ENCODE data around the gene SPOCK1. TPM values are rescaled to one million over a fixed set of nuclear protein-coding genes. Genes with fewer than 3 reads are reported as not detected.

SPOCK1 gene
- total and polyA plus RNA-seq, 5 experiments from 2014 or later, result not detected

DNA sequence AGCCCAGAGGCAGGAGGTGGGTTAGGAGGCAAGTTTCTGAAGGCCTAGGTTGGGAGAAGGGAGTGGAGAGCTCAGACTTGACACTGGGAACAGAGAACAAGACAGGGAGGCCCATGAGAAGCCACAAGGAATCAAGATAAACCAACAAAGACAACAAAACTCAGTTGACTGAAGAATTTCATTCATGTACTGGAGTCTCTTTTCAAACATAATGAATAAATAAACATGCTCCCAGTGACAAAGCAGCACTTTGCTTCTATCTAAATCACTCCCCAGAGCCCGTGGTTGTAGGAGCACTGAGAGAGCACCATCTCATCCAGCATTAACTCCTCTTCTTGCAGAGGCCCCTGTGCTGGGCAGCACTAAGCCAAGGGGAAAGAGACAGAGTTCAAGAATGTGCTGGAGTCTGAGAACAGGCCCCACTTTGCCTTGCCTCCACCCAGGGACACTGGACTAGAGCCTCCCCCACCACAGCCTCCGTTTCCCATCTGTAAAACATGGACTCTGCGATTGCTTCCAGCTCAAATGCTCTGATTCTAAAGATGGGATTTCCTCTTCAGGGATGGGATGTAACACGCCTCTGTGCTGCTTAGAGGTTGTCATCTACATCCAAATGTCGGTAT is 282.0 kb downstream of the SPOCK1 start:
- H3K9me3 Mint-ChIP-seq, result no peaks in the 10 kb centered on the region
- H3K27ac Mint-ChIP-seq, result no peak overlapping the region
- no peaks in the 10 kb centered on the region for H3K4me1 Mint-ChIP-seq
- ATAC-seq (no peak), DNase-seq (no peak)
- no peak overlapping the region for H3K4me3 Mint-ChIP-seq
- no peaks in the 10 kb centered on the region for H3K36me3 Mint-ChIP-seq
- H3K27me3 Mint-ChIP-seq, result peaks cover 0 to 13% (median 4%) of the 10 kb centered on the region in 5 donors
- POLR2A ChIA-PET, result no interaction called here

DNA sequence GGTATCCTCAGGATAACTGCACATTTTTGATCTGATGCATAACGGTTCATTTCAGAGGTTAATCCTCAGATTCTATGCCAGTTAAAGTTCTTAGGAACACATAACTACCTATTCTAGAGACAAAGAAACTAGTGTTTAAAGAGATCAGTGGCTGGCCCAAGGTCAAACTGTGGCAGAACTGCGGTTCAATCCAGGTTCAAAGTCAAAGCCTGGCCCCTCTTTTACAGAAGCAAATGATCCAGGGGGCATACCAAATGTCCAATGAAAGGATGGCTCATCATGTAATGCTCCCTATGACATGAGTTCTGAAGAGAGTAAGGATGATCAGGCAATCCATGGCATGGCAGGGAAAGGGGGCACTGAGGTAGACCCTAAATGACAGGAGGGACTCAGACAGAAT is 283.3 kb downstream of the SPOCK1 start:
- ATAC-seq (no peak), DNase-seq (no peak)
- POLR2A ChIA-PET, result no interaction called here
- Mint-ChIP-seq H3K4me3 (no peak overlapping the region), H3K27me3 (peaks cover 0 to 13% (median 2%) of the 10 kb centered on the region in 5 donors), H3K27ac (peak overlapping the region in 1 of 10 donors; percentile 2), H3K9me3 (peaks cover 0 to 2% (median 0%) of the 10 kb centered on the region in 9 donors), H3K36me3 (no peaks in the 10 kb centered on the region), H3K4me1 (no peaks in the 10 kb centered on the region)

DNA sequence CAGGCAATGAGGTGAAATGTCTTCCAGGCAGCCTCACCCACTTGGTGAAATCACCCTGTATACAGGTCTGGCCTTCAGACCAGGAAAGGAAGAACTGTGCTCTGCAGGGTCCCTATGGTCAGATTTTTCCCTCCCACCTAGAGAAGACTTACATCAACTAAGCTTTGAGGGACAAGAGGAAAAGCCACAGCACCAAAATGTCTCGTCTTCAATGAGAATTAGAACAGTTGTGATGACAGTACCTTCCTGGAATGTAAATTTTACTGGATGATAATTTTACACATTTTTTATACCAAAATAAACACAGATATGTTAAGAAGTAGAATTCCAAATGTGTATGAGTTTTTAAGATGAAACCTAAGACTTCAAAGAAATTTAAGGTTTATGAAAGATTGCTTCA is 283.9 kb downstream of the SPOCK1 start:
- no peak for ATAC-seq
- Mint-ChIP-seq H3K27me3 (peaks cover 0 to 13% (median 2%) of the 10 kb centered on the region in 5 donors), H3K9me3 (peaks cover 0 to 2% (median 0%) of the 10 kb centered on the region in 9 donors), H3K4me3 (no peak overlapping the region), H3K4me1 (no peaks in the 10 kb centered on the region), H3K36me3 (no peaks in the 10 kb centered on the region), H3K27ac (no peak overlapping the region)
- no peak for DNase-seq
- POLR2A ChIA-PET, result no interaction called here

DNA sequence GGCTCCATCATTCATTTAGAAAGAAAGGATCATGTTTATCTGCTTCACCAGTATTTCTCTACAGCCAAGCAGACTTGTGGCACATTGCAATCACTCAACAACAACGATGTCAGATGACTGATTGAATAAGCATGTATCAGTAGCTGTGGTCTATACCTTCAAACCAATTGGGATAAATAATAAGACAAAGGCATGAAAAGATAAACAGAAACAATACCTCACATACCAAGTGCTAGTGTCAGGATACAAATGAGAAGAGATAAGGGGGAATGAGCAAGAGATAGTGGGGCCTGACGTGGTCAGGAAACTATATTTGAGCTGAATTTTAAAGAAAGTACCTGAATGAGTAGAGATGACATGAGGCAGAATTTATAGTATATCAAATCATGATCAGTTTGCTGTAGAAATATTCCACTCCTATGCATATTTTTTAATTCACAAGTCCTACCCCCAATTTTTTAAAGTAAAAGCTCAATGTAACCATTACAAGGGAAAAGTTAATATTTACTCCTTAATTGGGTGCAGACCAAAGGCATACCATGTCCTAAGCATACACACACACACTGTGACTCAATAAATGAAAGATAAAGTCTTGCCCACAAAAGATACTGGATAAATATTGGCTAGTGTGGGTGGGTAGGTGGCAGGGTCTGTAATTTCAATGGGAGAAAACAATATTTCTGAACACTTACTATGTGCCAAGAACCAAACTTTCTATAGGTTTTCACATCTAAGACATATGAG is 284.5 kb downstream of the SPOCK1 start:
- POLR2A ChIA-PET, result no interaction called here
- Mint-ChIP-seq H3K4me1 (no peaks in the 10 kb centered on the region), H3K9me3 (peaks cover 0 to 2% (median 0%) of the 10 kb centered on the region in 9 donors), H3K27me3 (peaks cover 0 to 13% (median 2%) of the 10 kb centered on the region in 5 donors), H3K4me3 (no peak overlapping the region), H3K36me3 (no peaks in the 10 kb centered on the region), H3K27ac (no peak overlapping the region)
- no peak for ATAC-seq
- DNase-seq, result no peak

DNA sequence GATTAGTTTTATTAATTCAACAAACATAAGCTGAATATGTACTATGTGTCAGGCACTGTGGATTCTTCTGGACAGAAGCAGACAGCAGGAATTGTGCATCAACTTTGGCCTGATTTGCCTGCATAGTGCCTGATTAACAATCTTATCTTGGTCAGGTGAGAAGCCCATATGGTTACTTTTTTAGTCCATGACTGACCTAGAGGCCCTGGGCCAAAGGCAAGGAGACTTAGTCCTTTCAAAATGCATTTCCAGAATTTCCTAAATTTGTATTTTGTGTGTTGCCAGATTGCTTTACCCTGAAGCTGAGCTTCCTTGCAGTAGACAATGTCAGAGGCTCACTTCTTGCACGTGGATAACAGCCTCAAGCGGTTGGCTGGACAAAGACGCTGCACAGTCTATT is 286.7 kb downstream of the SPOCK1 start:
- Mint-ChIP-seq H3K4me1 (no peaks in the 10 kb centered on the region), H3K27me3 (peaks cover 2 to 13% (median 4%) of the 10 kb centered on the region in 5 donors), H3K4me3 (no peak overlapping the region), H3K27ac (no peak overlapping the region), H3K9me3 (peaks cover 0 to 2% (median 0%) of the 10 kb centered on the region in 9 donors), H3K36me3 (no peaks in the 10 kb centered on the region)
- DNase-seq (no peak), ATAC-seq (no peak)
- POLR2A ChIA-PET, result no interaction called here

DNA sequence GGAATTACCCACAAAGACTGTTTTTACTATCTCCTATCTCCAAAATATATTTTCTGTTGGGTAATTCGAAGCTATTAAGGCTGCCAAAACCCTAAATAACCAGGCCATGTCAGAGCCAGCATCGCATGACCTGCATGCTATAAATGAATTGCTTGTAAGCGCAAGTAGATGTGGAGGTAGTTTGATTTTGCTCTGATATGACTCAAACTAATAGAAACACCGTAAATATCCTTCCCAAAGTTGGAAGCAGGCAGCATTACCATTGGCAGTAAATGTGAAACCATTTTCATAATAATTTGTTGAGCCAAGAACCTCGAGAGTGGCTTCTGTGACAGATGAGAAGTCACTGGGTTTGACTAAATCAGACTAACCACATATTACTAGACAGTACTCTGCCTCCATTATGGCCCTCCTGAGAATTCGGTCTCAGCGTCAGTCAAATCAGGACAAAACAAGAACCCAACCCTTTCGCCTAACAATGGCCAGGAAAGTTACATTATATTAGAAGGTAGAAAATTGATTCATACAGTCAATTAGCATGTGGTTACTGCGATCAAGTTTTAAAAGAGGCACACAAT is 289.8 kb downstream of the SPOCK1 start:
- DNase-seq, result no peak
- Mint-ChIP-seq H3K4me3 (no peak overlapping the region), H3K27ac (no peak overlapping the region), H3K27me3 (peaks cover 4 to 25% (median 8%) of the 10 kb centered on the region in 5 donors), H3K36me3 (no peaks in the 10 kb centered on the region), H3K9me3 (peaks cover 0 to 5% (median 0%) of the 10 kb centered on the region in 9 donors), H3K4me1 (no peaks in the 10 kb centered on the region)
- POLR2A ChIA-PET, result no interaction called here
- ATAC-seq, result no peak

DNA sequence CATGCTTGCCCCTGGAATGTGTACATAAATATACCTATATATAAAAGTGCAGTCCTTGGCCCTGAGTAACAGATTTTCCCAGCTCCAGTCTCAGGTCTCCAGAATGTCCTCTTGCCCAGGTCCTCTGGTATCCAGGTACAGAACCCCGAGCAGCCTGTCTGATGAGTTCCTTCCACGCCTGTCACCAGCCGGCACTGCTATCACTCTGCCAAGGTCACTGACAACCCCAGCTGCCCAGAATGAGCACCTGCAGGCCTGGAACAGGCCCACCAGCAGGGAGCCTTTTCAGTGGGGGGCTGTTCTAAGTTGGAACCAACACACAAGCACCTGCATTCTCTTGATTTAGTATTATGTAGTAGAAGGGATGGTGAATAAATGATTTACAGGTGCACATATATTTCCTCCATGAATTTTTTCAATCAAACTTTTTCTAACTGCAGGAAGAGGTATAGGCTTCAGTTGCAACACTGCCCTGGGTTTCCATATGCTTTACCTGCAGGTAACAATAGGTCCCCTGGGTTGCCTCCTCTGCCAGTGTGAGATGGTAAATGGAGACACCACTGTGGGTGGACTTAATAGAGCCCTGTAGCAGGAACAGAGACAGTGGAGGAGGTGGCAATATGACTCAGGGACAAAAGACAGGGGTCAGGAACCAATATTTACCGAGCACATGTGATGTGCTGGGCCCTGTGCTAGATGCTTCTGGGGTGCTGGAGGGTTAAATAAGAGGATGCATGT is 291.9 kb downstream of the SPOCK1 start:
- Mint-ChIP-seq H3K4me1 (no peaks in the 10 kb centered on the region), H3K27me3 (peaks cover 2 to 22% (median 8%) of the 10 kb centered on the region in 5 donors), H3K36me3 (no peaks in the 10 kb centered on the region), H3K27ac (no peak overlapping the region), H3K4me3 (no peak overlapping the region), H3K9me3 (peaks cover 0 to 5% (median 0%) of the 10 kb centered on the region in 9 donors)
- DNase-seq, result no peak
- POLR2A ChIA-PET, result no interaction called here
- ATAC-seq, result no peak

DNA sequence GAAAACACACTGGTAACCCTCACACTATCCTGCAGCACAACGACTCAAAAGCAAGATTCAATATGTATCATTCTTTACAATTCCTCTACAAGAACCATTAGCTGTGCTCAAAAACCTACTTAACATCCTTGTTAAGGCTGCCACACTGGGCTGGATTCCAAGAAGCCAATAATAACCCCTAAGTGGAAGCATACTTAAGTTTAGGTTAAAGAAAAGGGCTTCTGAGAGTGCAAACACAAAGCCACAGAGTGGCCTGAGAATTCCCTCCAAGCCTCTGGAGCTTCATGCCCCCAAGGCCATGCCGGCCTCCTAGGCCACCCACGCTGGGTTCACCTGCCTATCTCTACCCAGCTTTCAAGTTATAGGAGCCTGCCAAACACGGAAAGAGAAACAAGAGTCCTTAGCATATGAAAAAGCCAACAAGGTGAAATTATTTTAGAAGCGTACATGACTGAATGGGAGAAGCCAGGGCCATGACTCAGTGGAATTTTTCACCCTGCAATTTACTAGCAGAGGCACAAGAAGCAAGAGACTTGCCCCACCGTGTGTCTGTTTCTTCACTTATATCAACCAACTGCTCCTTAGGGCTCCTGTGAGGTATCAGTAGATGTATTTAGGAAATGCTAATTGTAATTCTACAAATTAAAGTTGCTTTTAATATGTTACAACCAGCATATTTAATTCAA is 293.0 kb downstream of the SPOCK1 start:
- no peak overlapping the region for H3K27ac Mint-ChIP-seq
- H3K27me3 Mint-ChIP-seq, result peaks cover 2 to 22% (median 9%) of the 10 kb centered on the region in 5 donors
- H3K4me1 Mint-ChIP-seq, result no peaks in the 10 kb centered on the region
- no peaks in the 10 kb centered on the region for H3K36me3 Mint-ChIP-seq
- ATAC-seq, result no peak
- H3K4me3 Mint-ChIP-seq, result no peak overlapping the region
- no peak for DNase-seq
- peaks cover 0 to 5% (median 0%) of the 10 kb centered on the region in 9 donors for H3K9me3 Mint-ChIP-seq
- POLR2A ChIA-PET, result no interaction called here

DNA sequence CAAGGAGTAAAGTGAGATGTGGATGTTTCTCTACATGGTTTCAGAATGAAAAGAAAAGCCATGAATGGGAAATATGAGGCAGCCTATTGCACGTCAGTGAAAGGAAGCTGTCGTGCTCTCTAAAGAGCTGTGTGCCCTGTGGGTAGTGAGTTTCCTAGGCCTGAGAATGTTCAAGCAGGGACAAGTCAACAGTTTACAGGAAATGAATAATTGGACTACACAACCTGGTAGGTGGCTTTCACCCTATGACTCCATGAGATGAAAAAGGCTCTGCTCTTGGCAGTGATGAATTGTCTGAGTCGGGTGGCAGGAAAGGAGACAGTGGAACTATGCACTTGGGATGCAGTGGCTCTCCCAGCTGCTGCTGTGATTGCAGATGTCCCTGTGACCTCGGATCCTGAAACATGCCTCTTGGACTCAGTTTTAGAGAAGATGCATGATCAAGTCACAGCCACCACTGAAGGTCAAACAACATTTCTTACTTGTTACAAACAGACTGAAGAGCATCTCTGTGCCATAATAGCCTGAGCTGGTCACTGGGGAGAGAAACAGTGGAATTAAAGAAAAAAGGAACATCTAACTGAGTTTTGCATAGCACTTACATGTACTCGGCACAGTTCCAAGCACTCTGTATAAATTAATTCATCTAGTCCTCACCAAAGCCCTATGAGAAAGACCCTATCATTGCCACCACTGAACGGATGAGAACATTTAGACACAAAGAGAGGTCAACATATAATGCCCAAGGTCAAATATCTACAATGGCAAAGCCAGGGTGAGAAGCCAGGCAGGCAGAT is 293.7 kb downstream of the SPOCK1 start:
- H3K4me1 Mint-ChIP-seq, result no peaks in the 10 kb centered on the region
- DNase-seq, result no peak
- no peak for ATAC-seq
- no peak overlapping the region for H3K4me3 Mint-ChIP-seq
- peaks cover 0 to 5% (median 0%) of the 10 kb centered on the region in 9 donors for H3K9me3 Mint-ChIP-seq
- H3K27ac Mint-ChIP-seq, result no peak overlapping the region
- no peaks in the 10 kb centered on the region for H3K36me3 Mint-ChIP-seq
- peaks cover 2 to 22% (median 9%) of the 10 kb centered on the region in 5 donors for H3K27me3 Mint-ChIP-seq
- POLR2A ChIA-PET, result no interaction called here

DNA sequence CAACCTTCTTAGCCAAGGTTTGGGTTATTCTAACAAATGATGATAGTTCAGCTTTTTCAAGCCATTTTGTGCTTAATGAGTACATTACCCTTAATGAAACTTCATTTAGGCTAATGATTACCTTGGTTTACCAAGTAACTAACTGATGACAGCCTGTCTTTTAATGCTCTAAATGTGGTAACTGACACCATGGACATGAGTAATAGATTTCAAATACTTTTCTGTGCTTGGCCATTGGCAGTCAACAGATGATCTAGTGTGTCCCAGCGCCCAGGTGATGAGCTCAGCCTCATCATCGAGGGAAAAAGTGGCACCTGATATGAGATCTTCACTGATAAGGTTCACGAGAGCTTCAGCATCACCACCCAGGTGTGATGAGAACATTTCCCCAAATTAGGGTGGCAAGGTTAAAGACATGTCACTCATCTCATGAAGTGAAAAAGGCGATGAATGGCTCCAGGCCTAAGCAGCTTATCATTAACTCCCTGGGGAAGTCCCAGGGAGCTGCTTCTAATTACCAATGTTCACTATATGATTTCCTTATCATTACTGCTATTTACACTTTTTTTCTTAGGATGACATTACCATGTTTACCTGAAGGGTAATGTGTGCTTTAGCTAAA is 296.0 kb downstream of the SPOCK1 start:
- H3K27ac Mint-ChIP-seq, result no peak overlapping the region
- DNase-seq (no peak), ATAC-seq (no peak)
- peaks cover 0 to 5% (median 0%) of the 10 kb centered on the region in 9 donors for H3K9me3 Mint-ChIP-seq
- H3K4me1 Mint-ChIP-seq, result peaks cover 0 to 5% (median 0%) of the 10 kb centered on the region in 4 donors
- peaks cover 2 to 25% (median 9%) of the 10 kb centered on the region in 5 donors for H3K27me3 Mint-ChIP-seq
- POLR2A ChIA-PET, result no interaction called here
- H3K4me3 Mint-ChIP-seq, result no peak overlapping the region
- no peaks in the 10 kb centered on the region for H3K36me3 Mint-ChIP-seq

DNA sequence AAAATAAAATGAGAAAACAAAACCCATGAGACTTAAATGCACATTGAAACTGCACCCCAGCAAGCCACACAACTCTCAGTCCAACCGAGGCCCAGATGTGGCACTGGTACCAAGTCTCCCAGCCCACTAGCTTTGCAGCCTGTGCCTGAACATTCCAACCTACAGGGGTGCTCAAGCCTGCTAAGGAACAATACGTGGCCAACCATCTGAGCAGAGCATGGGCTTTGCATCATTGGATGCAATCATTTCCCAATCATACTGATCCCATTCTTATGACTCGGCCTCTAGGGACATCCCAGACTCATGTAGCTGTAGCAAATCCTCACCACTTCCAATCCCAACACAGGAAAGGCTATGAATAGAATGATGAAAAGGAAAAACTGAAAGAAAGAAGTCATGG is 297.2 kb downstream of the SPOCK1 start:
- Mint-ChIP-seq H3K36me3 (no peaks in the 10 kb centered on the region), H3K4me1 (peaks cover 0 to 5% (median 0%) of the 10 kb centered on the region in 4 donors), H3K27ac (no peak overlapping the region), H3K27me3 (peaks cover 2 to 25% (median 7%) of the 10 kb centered on the region in 5 donors), H3K9me3 (peaks cover 0 to 5% (median 0%) of the 10 kb centered on the region in 9 donors), H3K4me3 (no peak overlapping the region)
- DNase-seq (no peak), ATAC-seq (no peak)
- POLR2A ChIA-PET, result no interaction called here
